Cardiac muscle cell (in vitro differentiated cells and primary cell): ENCODE results near the gene CUL1. TPM values are rescaled to one million over a fixed set of nuclear protein-coding genes. Genes with fewer than 3 reads are reported as not detected.

Experiments used
- DNase-seq, 2 donors: peaks; one replicate each; pipeline versions ENCODE4 v3.0.0 to v3.0.0-alpha.2; 2010 to 2017; ENCODE audit warnings: low read depth in 1 of 2, low spot score in 1 of 2
- H3K27ac ChIP-seq: fragments of 200-600 bp; sonication (generic); 2 replicates; pipeline ENCODE4 v1.5.1; 2016
- H3K27me3 ChIP-seq: fragments of 200-600 bp; sonication (generic); 2 replicates; pipeline ENCODE4 v1.6.0; 2016; ENCODE audit warnings: control low read depth
- H3K36me3 ChIP-seq: fragments of 200-600 bp; sonication (generic); 2 replicates; pipeline ENCODE4 v1.5.1; 2016; ENCODE audit warnings: control low read depth
- H3K4me1 ChIP-seq: fragments of 200-600 bp; sonication (generic); 2 replicates; pipeline ENCODE4 v1.8.1; 2017; ENCODE audit warnings: low read depth, mild to moderate bottlenecking, mixed run types
- H3K4me3 ChIP-seq: fragments of 200-600 bp; sonication (generic); 2 replicates; pipeline ENCODE4 v1.5.1; 2016; ENCODE audit warnings: mild to moderate bottlenecking
- H3K9me3 ChIP-seq: fragments of 200-600 bp; sonication (generic); 2 replicates; pipeline ENCODE4 v1.5.1; 2017; ENCODE audit warnings: low read depth, mild to moderate bottlenecking, control low read depth
- polyA plus RNA-seq: library from polyadenylated mRNA; unstranded; fragments of >200 nt; fragmentation: Nextera tagmentation; extraction: Ambion mirVana; gene quantifications from 2 replicates; pipeline ENCODE4 v1.2.1, GENCODE V29; 2016
- total RNA-seq: library from RNA; depleted of rRNA; stranded (reverse); fragments of >200 nt; gene quantifications from 2 replicates; pipeline ENCODE4 v1.2.3, GENCODE V29; 2016
- TF ChIP-seq, protein P1 (sequence below): IDR thresholded peaks from 2 replicates; pipeline ENCODE4 v1.5.1; 2012; ENCODE audit warnings: low read depth, mild to moderate bottlenecking, low read length

Gene CUL1
- total and polyA plus RNA-seq, 2 experiments from 2014 or later: 58.8 to 71.6 TPM

DNA sequence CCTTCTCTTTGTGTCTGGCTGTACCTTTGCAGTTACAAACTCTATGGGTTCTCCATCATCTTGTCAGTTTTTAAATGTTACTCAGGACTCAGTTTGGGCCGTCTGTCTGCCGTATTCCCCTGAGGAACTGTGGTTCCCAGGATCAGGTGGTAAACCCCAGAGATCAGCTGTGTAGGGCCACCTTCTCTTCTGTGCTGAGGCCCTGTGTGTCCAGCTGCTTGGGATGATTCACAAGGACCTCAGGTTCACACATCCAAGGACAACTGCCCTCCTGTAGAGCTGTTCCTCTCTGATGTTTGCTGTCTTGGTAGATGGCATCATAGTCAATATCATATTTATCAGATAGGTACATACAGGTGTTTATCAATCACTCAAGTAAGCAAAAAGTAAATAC lies 24.5 kb downstream of the CUL1 start:
- Histone ChIP-seq H3K27me3 (no peaks in the 10 kb centered on the region), H3K4me1 (no peaks in the 10 kb centered on the region), H3K27ac (no peak overlapping the region), H3K4me3 (no peak overlapping the region), H3K36me3 (no peaks in the 10 kb centered on the region), H3K9me3 (no peaks in the 10 kb centered on the region)
- DNase-seq: no peak
- TF ChIP-seq, protein P1, sequence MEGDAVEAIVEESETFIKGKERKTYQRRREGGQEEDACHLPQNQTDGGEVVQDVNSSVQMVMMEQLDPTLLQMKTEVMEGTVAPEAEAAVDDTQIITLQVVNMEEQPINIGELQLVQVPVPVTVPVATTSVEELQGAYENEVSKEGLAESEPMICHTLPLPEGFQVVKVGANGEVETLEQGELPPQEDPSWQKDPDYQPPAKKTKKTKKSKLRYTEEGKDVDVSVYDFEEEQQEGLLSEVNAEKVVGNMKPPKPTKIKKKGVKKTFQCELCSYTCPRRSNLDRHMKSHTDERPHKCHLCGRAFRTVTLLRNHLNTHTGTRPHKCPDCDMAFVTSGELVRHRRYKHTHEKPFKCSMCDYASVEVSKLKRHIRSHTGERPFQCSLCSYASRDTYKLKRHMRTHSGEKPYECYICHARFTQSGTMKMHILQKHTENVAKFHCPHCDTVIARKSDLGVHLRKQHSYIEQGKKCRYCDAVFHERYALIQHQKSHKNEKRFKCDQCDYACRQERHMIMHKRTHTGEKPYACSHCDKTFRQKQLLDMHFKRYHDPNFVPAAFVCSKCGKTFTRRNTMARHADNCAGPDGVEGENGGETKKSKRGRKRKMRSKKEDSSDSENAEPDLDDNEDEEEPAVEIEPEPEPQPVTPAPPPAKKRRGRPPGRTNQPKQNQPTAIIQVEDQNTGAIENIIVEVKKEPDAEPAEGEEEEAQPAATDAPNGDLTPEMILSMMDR: no peak

DNA sequence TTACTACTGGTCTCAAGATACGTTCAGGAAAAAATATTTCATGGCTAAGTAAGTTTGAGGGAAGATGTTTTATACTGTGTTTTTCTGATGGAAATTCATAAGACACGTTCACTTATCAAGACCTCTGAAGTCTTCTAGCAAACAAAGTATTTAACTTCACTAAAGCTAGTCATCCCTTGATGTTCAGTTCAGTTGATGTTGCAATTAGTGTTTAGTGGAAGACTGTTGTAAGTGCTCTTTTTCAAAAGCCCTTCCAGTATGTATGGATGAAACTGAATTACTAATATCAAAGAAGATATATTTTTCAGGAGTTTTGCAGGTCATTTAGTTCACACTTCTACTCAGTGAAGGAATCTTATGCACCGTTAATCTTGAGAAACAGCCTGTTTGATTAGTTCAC lies 25.1 kb downstream of the CUL1 start:
- Histone ChIP-seq H3K27me3 (no peaks in the 10 kb centered on the region), H3K4me1 (no peaks in the 10 kb centered on the region), H3K4me3 (no peak overlapping the region), H3K36me3 (no peaks in the 10 kb centered on the region), H3K27ac (peak overlapping the region; percentile 30), H3K9me3 (no peaks in the 10 kb centered on the region)
- TF ChIP-seq, protein P1: no peak
- DNase-seq: peak in 1 of 2 donors; percentile 30

DNA sequence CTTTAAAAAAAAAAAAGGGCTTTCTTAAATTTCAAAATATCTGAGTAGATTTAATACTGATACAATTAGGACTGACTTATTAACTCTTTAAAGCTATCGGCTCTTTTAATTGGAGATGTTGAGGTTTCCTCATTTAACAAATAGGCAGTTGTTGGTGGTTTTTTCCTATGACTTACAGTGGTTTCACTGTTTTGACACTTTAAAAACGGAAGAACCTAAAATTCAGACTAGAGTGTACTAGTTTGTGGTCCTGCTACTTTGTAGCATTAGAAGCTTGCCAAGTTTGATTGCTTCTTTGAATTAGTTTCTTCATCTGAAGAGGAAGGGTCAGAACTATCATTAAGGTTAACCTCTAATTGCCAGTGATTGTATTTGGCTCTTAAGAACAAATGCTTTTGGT lies 27.7 kb downstream of the CUL1 start:
- Histone ChIP-seq H3K36me3 (peaks cover 10% of the 10 kb centered on the region), H3K4me1 (no peaks in the 10 kb centered on the region), H3K27me3 (no peaks in the 10 kb centered on the region), H3K4me3 (no peak overlapping the region), H3K27ac (no peak overlapping the region), H3K9me3 (no peaks in the 10 kb centered on the region)
- TF ChIP-seq, protein P1: no peak
- DNase-seq: no peak

DNA sequence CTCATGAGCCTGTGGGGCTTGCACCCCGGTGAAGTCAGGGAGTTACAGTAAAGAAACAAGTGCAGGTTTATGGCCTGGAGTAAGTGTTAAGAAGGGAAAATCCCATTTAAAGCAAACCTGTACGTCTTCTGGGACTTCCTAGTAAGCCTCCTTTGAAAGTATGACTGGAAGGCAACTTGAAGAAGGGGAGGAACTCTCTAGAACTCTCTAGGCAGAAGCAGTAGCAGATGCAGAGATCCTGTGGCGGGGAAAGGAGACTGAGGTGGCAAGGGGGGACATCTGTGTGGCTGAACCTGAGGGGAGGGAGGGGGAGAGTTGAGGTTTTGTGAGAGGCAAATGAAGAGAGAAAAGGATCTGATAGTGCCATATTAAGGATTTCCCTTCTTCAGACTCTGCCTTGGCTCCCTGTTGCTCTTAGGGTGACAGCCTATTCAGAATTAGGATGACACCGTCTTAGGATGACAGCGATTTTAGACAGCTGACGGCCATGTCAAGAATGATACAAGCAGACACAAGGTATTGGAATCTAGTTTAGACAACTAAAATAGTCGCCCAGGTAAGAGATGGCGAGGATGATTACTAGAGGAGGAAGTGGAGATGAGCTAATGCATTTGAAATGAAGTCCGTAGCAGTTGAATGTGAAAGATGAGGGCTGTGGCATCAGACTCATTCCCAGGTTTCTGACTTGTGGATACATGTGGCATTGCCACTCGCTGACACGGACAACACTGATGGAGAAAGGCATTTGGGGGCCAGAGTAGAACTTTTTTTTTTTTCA lies 29.0 kb downstream of the CUL1 start:
- no peaks in the 10 kb centered on the region for H3K4me1 ChIP-seq
- DNase-seq: no peak
- no peaks in the 10 kb centered on the region for H3K9me3 ChIP-seq
- TF ChIP-seq, protein P1: no peak
- no peak overlapping the region for H3K4me3 ChIP-seq
- H3K36me3 ChIP-seq: peaks cover 17% of the 10 kb centered on the region
- H3K27me3 ChIP-seq: no peaks in the 10 kb centered on the region
- no peak overlapping the region for H3K27ac ChIP-seq

DNA sequence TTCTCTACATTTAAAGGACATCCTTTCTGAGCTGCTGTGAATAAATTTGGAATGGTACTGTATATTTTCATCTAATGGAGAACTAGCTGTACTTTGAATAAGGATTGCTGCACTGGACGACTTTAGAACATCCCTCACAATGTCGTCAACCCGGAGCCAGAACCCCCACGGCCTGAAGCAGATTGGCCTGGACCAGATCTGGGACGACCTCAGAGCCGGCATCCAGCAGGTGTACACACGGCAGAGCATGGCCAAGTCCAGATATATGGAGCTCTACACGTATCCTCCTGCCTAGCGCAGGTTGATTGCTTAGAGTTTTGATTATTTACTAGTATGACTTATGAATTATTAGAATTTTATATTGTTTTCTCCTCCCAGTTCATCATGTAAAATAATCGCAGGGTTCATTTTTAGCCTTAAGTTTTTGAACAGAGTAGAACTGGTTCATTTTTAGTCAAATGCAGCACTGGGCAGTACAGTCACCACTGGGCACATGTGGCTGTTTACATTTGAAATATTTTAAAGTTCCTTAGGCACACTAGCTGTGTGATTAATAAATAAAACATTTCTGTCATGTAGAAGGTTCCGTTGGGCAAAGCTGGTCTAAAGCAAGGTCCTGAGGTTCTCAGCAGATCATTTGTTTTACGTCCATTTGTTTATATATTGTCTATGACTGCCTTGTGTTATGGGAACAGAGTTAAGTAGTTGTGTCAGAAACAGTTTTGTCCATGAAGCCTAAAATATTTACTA lies 31.5 kb downstream of the CUL1 start:
- TF ChIP-seq, protein P1: no peak
- no peak for DNase-seq
- H3K27ac ChIP-seq: no peak overlapping the region
- H3K4me1 ChIP-seq: no peaks in the 10 kb centered on the region
- H3K4me3 ChIP-seq: no peak overlapping the region
- no peaks in the 10 kb centered on the region for H3K9me3 ChIP-seq
- no peaks in the 10 kb centered on the region for H3K27me3 ChIP-seq
- peaks cover 24% of the 10 kb centered on the region for H3K36me3 ChIP-seq
